Stomach smooth muscle (tissue), 2 donors: ENCODE measurements around the gene GSPT1.

Experiments
- H3K27ac ChIP-seq: one replicate; pipeline ENCODE4 v1.7.0; 2013; ENCODE audit warnings: mild to moderate bottlenecking, low read length, inconsistent platforms
- H3K27me3 ChIP-seq, 2 donors: one replicate each; pipeline ENCODE4 v1.7.0; 2013; ENCODE audit warnings: low read length in 2 of 2; ENCODE audit not compliant: insufficient read depth in 2 of 2, control insufficient read depth in 1 of 2
- H3K36me3 ChIP-seq, 2 donors: one replicate each; pipeline ENCODE4 v1.7.0; 2013; ENCODE audit warnings: low read length in 2 of 2; ENCODE audit not compliant: control insufficient read depth in 2 of 2, insufficient read depth in 2 of 2
- H3K4me1 ChIP-seq: one replicate; pipeline ENCODE4 v1.7.0; 2013; ENCODE audit warnings: low read length; ENCODE audit not compliant: control insufficient read depth, insufficient read depth
- H3K4me3 ChIP-seq, 2 donors: one replicate each; pipeline ENCODE4 v1.7.0; 2013; ENCODE audit warnings: low read length in 2 of 2
- H3K9ac ChIP-seq, 2 donors: one replicate each; pipeline ENCODE4 v1.7.0; 2013; ENCODE audit warnings: low read length in 2 of 2, mild to moderate bottlenecking in 1 of 2
- H3K9me3 ChIP-seq, 2 donors: one replicate each; pipeline ENCODE4 v1.7.0; 2013; ENCODE audit warnings: low read length in 2 of 2; ENCODE audit not compliant: control insufficient read depth in 2 of 2
- donor health status: healthy.
- donor health status: Pancreatic carcinoma.

Gene GSPT1

GRCh38 chr16:11909653-11910545, 5.9 kb downstream of the GSPT1 start:
- no peak overlapping the region for H3K27ac ChIP-seq
- H3K4me1 ChIP-seq: peaks cover 21% of the 10 kb centered on the region
- H3K36me3 ChIP-seq: no peaks in the 10 kb centered on the region
- H3K27me3 ChIP-seq: no peaks in the 10 kb centered on the region
- H3K4me3 ChIP-seq: no peak overlapping the region
- no peaks in the 10 kb centered on the region for H3K9me3 ChIP-seq
- H3K9ac ChIP-seq: no peak overlapping the region

- no peak overlapping the region for H3K27ac ChIP-seq
- H3K4me1 ChIP-seq: peaks cover 8% of the 10 kb centered on the region
- H3K36me3 ChIP-seq: no peaks in the 10 kb centered on the region
- H3K9me3 ChIP-seq: no peaks in the 10 kb centered on the region
- H3K9ac ChIP-seq: no peak overlapping the region
- no peak overlapping the region for H3K4me3 ChIP-seq
- H3K27me3 ChIP-seq: no peaks in the 10 kb centered on the region
Observed at GRCh38 chr16:11907160-11907970, 8.4 kb downstream of the GSPT1 start.

GRCh38 chr16:11903906-11904305, 11.8 kb downstream of the GSPT1 start:
- H3K4me3 ChIP-seq: no peak overlapping the region
- peaks cover 0 to 2% of the 10 kb centered on the region in 2 donors for H3K36me3 ChIP-seq
- H3K4me1 ChIP-seq: peaks cover 7% of the 10 kb centered on the region
- H3K9ac ChIP-seq: no peak overlapping the region
- no peaks in the 10 kb centered on the region for H3K9me3 ChIP-seq
- no peaks in the 10 kb centered on the region for H3K27me3 ChIP-seq
- H3K27ac ChIP-seq: no peak overlapping the region

- no peaks in the 10 kb centered on the region for H3K9me3 ChIP-seq
- no peak overlapping the region for H3K9ac ChIP-seq
- no peaks in the 10 kb centered on the region for H3K27me3 ChIP-seq
- peaks cover 0 to 4% of the 10 kb centered on the region in 2 donors for H3K36me3 ChIP-seq
- peaks cover 7% of the 10 kb centered on the region for H3K4me1 ChIP-seq
- no peak overlapping the region for H3K27ac ChIP-seq
- H3K4me3 ChIP-seq: no peak overlapping the region
Observed at GRCh38 chr16:11901091-11901490, 14.7 kb downstream of the GSPT1 start.

- Histone ChIP-seq H3K9ac (no peak overlapping the region), H3K4me1 (peaks cover 7% of the 10 kb centered on the region), H3K36me3 (peaks cover 8 to 20% of the 10 kb centered on the region in 2 donors), H3K9me3 (no peaks in the 10 kb centered on the region), H3K4me3 (no peak overlapping the region), H3K27ac (no peak overlapping the region), H3K27me3 (no peaks in the 10 kb centered on the region)
Observed at GRCh38 chr16:11896486-11897176, 19.1 kb downstream of the GSPT1 start.

GRCh38 chr16:11893571-11893970, 22.2 kb downstream of the GSPT1 start:
- no peak overlapping the region for H3K9ac ChIP-seq
- no peak overlapping the region for H3K27ac ChIP-seq
- H3K4me3 ChIP-seq: no peak overlapping the region
- no peaks in the 10 kb centered on the region for H3K4me1 ChIP-seq
- H3K9me3 ChIP-seq: no peaks in the 10 kb centered on the region
- peaks cover 8 to 27% of the 10 kb centered on the region in 2 donors for H3K36me3 ChIP-seq
- H3K27me3 ChIP-seq: no peaks in the 10 kb centered on the region

- no peak overlapping the region for H3K27ac ChIP-seq
- no peak overlapping the region for H3K9ac ChIP-seq
- H3K9me3 ChIP-seq: no peaks in the 10 kb centered on the region
- H3K36me3 ChIP-seq: peaks cover 13 to 29% of the 10 kb centered on the region in 2 donors
- no peak overlapping the region for H3K4me3 ChIP-seq
- H3K27me3 ChIP-seq: no peaks in the 10 kb centered on the region
- H3K4me1 ChIP-seq: no peaks in the 10 kb centered on the region
Observed at GRCh38 chr16:11892761-11893160, 23.0 kb downstream of the GSPT1 start.

GRCh38 chr16:11890231-11890965, 25.4 kb downstream of the GSPT1 start:
- Histone ChIP-seq H3K4me3 (no peak overlapping the region), H3K36me3 (peaks cover 26 to 28% of the 10 kb centered on the region in 2 donors)

GRCh38 chr16:11886881-11887280, 28.9 kb downstream of the GSPT1 start:
- Histone ChIP-seq H3K9ac (no peak overlapping the region), H3K9me3 (no peaks in the 10 kb centered on the region), H3K4me3 (no peak overlapping the region), H3K4me1 (no peaks in the 10 kb centered on the region), H3K27ac (no peak overlapping the region), H3K36me3 (peaks cover 28 to 35% of the 10 kb centered on the region in 2 donors), H3K27me3 (no peaks in the 10 kb centered on the region)

More at GRCh38 chr16:11890231-11890965, 25.4 kb downstream of the GSPT1 start:
- Histone ChIP-seq H3K27me3 (no peaks in the 10 kb centered on the region), H3K9me3 (no peaks in the 10 kb centered on the region), H3K9ac (no peak overlapping the region), H3K27ac (no peak overlapping the region), H3K4me1 (no peaks in the 10 kb centered on the region)

- Histone ChIP-seq H3K36me3 (peaks cover 26 to 45% of the 10 kb centered on the region in 2 donors), H3K4me1 (no peaks in the 10 kb centered on the region), H3K9me3 (no peaks in the 10 kb centered on the region), H3K27me3 (no peaks in the 10 kb centered on the region), H3K9ac (no peak overlapping the region), H3K27ac (no peak overlapping the region), H3K4me3 (no peak overlapping the region)
Observed at GRCh38 chr16:11884035-11884434, 31.7 kb downstream of the GSPT1 start.
